NCI-H2029 (cell line): ENCODE measurements around the gene ZNHIT6.

ENCODE experiments used
- DNase-seq: peaks from one replicate; lab custom pipeline; 2025; lab: John Stamatoyannopoulos, UW

The ZNHIT6 gene

DNA sequence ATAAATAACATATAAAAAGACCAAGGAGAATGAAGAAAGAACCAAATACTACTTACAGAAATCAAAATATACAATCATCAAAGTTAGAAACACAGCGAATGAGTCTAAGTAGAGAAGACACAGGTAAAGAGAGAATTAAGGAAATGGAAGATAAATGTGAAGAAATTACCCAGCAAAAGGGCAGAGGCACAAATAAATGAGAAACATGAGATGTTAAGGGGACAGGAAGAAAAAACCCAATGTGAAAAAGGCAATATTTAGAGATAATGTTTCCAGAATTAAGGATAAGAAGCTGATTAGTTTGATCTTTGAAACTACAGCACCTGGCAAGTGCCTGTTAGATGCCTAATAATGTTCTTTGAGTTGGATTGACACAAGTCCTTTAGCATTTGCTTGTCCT lies 86.8 kb downstream of the ZNHIT6 start:
- DNase-seq = no peak

DNA sequence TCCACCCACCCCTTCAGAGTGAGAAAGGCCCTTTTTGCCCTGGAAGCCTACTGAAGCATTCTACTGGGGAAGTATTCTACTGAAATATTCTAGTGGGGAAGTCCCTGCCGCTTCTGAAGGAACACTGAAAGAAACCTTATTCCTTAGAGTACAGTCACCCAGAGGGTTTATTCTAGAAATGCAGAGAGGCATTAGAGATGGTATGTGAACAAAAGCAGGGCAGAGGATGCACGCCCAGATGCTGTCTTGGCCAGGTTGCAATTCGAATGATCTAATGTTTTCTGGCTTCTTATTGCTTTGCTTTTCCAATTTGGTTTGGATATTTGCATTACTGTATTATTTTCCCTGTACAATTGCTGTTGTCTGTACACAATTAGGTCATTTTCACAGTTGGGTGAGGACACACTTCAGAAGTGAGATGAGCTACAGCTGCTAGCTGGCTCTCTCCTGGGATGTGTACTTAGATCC lies 90.6 kb downstream of the ZNHIT6 start:
- DNase-seq = peak; percentile 22

DNA sequence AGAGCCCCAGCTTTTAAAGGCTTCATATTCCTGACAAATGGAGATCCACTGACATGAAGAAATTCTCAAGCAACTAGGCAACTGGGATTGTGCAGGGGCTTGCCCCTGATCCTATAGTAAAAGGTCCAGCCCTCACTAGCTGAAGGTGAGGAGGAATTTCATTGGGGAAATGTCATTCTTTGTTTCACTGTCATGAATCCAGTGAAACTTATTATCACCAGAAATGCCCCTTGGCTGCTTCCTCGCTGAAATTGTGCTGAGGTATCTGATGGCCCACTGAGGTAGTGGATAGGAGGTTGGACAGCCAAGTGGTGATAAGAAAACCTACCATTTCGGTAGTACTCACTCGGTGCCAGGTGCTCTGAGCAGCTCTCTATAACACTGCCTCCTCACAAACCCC lies 91.5 kb downstream of the ZNHIT6 start:
- no peak for DNase-seq

DNA sequence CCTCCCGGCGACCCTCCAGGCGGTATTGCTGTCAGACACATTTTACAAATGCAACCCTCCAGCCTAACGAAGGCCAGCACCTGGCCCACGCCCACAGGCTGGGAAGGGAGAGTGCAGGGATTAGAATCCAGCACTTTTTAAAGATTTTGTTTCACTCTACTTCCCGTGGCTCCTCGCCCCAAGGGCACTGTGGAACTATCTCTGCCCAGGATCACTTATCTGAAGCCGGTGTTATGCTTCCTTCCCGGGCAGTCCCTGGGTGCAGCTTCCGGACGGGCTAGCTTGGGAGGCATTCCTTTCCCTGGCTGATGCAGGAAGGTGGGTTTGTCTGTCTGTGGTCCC lies 91.9 kb downstream of the ZNHIT6 start:
- DNase-seq = no peak

DNA sequence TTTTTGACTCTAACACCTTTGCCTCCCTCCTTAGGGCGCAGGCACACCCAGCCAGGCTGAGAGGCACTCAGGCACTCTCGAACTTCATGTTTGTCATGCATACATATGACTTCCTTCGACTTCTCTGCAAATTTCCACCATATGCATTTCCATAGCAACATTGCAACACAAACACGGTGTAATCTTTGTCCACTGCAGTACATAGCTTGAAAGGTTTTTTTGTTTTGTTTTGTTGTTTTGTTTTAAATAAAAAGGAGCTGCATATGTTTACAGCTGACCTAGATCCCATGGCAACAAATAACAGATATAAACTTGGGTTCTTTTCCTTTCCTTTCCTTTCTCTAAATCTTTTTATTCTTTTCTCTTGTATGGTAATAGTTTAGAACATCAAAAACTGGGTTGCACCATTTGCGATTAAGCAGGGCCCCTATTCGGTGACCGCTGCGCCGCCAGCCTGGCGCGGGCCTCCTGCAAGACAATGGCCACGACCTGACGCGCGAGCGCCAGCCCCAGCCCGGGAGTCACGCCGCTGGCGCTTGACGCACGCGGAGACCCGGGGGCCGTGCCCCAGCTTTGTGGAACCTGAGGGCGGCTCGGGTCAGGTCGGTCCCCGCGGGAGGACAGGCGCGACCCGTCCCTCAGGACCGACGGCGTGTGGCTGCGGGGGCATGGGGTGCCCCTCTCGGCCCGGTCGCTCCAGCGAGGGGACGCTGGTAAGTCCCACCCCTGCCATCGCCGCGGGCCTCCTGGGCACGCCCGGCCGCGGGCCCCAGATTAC lies 92.5 kb downstream of the ZNHIT6 start:
- DNase-seq = no peak

DNA sequence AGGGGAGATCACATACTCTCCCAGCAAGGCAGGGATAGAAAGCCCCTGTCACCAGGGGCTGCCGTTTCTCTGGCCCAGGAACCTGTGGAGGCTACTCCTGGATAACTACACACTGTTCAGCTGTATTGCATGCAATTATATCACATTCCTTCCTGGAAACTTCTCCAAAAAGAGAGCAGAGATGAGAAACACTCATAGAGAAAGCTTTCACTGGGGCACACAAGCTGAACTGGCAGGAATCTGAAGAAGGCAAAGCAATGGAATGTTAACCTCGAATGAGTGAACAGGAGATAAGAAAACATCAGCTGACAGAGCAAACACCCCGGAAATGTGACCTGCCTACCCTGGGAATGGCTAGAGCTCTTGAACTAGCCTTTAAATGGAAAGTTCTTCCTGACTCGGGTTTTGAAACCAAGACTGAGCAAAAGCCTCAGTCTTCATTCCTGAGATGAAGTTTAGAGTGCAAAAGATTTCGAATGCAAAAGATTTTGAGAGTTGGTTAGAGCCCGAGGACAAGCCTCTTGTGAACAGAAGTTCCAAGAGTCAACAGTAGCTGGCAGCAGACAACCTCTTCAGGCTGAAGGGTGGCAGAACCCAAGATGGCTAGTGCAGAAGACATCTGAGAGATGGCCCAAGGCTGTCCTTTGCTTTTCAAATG lies 95.4 kb downstream of the ZNHIT6 start:
- DNase-seq = no peak

DNA sequence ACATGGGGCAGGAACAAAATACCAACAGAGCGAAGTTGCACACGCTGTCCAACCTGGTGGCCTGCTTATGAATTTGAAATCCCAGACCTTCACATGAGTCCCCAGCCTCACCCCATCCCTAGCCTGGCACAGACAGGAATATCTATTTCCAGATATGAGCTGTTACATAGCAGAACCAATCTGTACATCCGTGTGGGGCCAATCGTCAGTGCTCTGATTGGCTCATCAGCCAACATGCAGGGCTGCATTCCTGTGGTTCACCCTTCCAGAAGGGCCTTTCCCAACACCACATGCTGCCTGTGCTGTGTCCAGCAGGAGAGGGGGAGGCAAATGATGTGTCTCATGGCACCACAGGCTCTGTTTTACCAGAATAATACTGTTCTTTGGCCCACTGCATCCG lies 96.4 kb downstream of the ZNHIT6 start:
- no peak for DNase-seq

DNA sequence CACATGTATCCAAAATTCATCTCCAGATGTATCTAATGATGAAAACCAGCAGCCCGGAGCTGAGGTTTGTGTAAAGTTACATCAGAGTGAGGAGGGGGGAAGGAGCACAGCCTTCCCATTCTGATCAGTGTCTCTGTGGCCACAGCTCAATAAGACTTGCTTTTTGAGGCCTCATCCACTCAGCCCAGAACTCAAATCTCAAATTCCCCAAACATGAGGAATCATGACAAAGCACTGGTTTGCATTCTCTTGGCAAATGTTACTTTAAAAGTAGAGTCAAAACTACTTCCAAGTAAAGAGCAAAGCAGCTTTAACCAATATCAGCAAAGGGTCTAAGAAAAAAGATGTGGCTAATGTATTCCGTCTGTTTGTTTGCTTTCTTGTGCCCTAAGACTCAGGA lies 96.8 kb downstream of the ZNHIT6 start:
- DNase-seq = no peak

DNA sequence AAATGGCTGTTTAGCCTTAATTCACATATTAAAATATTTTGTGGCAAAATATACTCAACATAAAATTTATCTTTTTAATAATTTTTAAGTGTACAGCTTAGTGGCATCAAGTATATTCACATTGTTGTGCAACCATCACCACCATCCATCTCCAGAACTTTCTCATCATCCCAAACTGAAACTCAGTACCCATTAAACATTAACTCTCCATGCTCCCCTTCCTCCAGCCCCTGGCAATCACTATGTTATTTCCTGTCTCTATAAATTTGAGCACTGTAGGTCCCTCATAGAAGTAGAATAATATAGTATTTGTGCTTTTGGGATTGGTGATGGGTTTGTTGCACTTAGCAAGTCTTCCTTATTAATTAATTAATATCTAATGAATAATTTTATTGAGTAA lies 98.3 kb downstream of the ZNHIT6 start:
- DNase-seq = no peak

DNA sequence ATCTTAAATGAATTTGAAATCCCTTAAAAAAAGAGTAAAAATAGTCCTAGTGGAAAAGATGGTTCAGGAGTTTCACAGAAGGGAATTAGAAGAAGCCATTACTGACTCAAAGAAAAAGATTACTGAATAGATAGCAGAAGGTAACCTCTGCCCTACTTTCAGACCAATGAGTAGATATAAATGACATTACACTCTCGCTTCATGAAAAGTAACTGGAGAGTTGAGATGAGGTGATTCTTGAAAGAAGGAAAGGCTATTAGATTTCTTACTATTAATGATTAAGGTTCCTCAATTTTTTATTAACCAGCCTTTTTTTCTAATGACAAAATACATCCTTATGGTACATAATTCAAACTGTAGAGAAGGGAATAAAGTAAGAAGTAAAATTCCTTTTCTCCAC lies 99.4 kb downstream of the ZNHIT6 start:
- no peak for DNase-seq

DNA sequence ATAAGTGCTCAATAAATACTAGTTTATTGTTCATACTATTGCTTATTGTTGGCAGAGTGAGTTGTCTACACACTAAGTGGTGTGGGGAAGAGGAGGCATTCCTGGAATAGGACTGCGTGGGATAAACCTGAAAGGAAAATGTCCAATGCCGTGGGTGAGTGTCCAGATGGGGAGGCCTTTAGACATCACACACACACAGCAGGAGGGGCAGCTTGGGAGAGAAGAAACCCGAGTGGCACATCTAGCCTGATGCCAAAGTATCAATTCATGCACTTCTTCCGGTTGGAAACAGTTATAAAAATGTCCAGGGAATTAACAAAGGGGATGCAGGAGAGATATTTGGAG lies 100.3 kb downstream of the ZNHIT6 start:
- DNase-seq = no peak

DNA sequence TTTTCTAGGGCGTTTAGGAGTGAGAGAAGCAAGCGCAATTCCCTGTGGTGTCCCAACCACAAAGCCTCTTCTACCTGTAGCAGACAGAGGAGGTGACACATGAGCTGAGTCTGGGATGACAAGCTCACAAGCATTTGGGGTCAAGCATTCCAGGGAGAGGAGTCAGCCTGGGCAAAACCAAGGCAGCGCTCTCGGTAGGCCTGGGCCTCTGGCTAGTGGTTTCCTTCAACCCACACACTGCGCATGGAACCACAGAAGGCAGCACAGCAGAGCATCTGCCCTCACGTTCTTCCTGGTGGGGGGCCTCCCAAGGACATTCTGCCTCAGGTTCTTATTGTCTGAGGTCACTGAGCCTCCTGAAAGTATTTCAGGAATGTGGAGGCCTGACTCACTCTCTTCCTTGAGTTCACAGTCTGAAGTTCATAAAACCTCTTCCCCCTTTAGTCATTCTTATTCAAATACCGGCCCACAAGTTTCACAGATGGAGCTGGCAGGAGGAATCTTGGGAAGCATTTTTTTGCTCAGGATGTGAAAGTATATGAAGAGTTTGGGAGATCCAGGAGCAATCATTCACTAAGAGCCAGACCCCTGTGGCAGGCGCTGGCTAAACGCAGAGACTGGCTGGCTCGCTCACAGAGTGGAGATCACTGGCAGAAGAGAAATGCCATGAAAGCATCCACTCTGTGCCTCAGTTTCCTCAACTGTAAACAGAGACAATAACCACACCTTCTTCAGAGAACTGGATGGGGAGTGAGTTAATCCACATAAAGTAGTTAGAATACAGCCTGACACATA lies 100.9 kb downstream of the ZNHIT6 start:
- DNase-seq = no peak

DNA sequence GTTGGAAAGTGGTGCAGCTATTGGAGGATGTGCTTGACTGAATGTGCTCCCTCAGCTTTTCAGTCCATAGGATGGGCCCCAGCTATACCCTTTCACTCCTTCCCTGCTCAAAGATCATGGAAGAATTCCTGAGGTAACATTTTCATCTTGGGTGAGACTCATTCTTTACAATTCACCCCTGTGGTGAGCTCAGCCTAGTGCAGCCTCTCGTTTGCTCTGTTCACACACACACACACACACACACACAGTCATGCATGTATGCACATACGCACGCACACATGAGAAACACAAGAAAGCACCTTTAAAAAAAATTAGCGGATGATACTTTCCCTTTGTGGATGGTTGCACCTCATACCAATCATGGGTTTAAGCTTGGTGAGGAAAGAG lies 101.8 kb downstream of the ZNHIT6 start:
- no peak for DNase-seq

DNA sequence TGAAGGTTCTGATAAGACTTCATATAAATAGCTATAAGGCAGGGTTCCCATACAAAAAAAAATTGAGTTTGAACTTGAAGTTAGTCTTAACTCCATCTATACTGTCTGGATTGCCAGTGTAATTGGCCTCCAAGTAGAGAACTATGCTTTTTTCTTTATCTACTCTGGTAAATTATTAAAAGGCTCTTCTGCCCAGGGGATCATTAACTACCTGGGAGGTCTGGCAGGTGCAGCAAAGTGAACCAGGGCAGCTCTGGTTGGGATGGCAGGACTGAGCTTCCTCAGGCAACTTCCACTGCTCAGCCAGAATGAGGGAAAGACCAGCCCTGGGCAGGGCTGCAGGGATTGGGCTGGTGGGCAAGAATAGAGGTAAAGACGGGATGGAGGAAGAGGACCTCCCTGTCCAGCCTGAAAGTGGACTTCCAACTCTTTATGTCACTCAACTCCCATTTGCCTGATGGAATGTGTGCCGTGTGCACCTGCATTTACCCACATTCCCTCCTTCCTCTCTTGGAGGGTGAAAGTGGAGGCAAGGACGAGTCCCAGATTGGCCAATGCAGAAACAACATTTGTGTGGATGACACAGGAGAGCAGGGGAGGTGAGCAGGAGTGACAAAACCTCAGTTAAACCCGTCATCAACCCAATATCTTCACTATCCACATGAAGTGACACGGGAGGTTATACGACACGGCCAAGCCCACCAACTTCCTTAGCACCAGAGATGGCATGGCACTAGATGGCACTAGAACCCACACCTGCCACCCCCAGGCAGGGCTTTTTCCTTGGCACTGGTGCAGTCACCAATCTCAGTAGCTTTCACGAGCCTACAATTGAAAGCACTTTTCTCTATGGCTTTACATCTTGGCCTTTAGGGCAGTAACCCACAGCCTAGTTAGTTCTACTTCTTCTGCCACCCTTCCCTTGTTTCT lies 102.5 kb downstream of the ZNHIT6 start:
- DNase-seq = peak; percentile 16

DNA sequence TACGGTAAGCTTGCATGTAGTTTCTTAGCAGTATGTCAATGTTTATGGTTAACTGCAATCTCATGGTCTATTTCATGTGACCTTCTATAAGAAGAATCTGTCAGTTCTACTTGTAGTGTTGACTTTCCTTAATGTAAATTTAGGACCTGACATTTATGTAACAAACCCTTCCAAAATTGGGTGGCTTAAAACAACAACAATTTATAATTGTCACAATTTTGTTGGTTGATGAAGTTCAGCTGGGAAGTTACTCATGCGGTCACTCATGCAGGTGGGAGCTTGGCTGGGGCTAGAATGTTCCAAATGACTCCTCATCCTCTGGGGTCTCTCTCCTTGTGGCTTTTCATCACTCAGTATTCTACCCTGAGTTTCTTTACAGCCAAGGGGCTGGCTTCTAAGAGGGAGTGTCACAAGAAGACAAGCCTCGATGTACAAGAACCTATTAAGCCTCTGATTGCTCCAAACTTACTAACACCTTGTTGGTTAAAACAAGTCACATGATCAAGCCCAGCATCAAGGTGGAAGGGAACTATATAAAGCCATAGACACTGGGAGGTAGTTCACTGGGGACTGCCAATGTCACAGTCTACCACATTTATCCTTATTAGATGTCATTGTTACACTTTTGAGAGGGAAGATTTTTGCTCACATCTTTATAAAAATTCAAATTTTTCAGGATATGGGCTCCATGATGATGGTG lies 103.8 kb downstream of the ZNHIT6 start:
- DNase-seq = no peak

DNA sequence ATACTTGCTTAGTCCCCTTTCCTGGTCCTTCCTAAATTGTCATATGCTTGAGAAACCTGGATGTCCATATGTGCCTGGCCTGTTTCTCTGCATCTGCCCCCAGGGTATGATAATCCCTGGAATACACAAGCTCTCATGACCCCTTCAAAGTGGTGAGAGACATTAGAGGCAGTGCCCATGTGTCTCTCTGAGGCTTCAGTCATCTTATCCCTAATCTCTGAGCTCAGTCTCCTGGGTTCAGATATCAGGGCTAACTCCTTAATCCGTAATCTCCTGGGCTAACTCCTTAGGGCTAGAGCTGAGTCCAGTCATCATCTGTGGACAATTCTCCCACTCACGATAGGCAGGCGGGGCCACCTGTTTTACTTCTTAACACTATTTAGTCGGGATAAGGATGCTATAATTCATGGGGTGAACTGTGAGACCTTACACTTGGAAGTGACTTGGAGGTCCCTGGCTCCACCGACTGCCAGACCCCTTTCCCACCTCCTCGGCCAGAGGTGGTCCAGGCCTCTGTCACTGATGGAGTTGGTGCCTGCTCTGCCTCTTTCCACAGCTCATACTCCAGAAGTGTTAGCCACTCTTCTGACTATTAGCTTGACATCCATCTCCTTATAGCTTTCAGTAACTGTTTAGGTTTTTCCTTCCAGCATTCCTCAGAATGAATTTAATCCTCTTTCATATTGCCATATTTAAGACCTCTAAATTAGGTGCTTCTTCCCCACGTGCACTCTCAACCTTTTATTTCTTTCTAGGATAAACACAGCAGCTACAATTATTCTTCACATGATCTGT lies 105.0 kb downstream of the ZNHIT6 start:
- no peak for DNase-seq

DNA sequence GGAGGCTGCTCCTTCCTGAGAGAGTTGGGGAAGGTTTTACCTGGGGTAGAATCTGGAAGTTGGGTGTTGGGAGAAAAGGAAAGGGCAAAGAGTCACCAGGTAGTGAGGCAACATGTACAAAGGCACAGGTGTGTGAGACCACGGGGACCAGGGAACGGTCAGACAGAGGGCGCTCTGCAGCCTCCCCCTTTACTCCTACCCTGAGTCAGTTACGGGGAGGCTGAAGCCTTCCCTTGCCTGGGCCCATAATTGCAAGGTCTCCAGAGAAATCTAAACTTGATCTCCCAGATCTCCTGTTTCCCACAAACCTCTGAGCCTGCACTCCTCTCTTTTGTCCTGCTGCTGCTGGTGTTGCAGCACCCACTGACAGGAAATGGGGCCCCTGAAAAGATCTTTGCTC lies 105.7 kb downstream of the ZNHIT6 start:
- DNase-seq = no peak

DNA sequence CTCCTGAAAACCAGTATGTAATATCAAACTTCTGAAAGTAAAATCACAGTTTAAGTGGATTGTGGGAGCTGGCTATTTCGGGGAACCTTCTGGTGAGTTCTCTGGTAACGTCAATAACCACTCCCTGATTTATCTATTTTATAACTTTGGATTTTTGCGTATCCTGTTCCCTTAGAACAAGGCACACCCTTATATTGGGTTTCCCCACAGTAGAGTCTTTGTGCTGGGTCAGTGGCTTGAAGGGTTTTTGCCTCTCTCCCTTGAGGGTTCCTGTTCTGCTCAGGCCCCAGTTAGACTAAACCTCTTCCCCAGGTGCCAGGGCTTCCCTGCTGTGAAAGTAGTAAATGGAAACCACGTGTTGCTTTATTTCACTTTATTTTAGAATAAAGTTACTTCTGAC lies 106.3 kb downstream of the ZNHIT6 start:
- DNase-seq = no peak

DNA sequence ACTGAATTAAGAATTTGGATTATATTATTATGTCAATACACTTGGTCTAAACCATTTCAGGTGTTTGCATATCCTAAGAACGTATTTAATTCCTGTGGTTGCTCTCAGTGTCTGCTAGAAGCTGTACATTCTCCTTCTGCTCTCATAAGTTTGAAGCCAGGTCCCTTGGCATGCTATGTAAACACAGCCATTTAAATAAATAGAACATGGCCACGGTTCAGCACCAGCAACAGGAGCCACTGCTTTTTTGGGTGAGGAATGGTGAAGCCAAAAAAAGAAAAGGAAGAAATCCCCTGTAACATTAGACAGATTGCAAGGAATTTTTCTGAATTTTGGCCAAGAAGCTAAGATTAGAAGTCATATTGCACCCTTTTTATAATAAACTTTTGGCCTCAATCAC lies 108.6 kb downstream of the ZNHIT6 start:
- DNase-seq = no peak
